ENCODE results near the gene GLIS1.

DNA sequence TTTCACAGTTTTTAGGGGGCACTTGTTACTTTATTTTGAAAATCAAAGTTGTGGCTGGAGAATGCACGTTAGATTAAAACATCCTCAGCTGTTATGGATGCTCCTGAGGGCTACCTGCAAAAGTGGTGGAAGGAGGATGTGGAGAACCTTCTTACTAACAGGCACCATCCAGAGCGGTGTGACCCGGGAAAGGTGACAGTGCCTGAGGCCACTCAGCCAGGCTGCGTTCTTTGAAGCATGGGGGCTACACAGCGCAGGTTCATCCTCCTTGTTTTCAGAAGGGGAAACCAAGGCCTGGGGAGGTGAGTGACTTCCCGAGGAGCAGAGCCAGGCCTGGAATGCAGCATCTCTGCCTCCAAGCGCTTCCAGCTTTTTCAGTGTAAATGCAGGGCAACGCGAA, 255.8 kb downstream of the GLIS1 start:
- TF ChIP-seq, protein P1, sequence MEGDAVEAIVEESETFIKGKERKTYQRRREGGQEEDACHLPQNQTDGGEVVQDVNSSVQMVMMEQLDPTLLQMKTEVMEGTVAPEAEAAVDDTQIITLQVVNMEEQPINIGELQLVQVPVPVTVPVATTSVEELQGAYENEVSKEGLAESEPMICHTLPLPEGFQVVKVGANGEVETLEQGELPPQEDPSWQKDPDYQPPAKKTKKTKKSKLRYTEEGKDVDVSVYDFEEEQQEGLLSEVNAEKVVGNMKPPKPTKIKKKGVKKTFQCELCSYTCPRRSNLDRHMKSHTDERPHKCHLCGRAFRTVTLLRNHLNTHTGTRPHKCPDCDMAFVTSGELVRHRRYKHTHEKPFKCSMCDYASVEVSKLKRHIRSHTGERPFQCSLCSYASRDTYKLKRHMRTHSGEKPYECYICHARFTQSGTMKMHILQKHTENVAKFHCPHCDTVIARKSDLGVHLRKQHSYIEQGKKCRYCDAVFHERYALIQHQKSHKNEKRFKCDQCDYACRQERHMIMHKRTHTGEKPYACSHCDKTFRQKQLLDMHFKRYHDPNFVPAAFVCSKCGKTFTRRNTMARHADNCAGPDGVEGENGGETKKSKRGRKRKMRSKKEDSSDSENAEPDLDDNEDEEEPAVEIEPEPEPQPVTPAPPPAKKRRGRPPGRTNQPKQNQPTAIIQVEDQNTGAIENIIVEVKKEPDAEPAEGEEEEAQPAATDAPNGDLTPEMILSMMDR (conservative IDR thresholded peaks at IDR 0.05) = no peak
- TF ChIP-seq ZFX (IDR thresholded peaks at IDR 0.05) = no peak
